Activated B cell treated with CpG ODN at 0.5 μM for 24 hours (primary cell): ENCODE measurements around the gene CARD11. TPM values are rescaled to one million over a fixed set of nuclear protein-coding genes. Genes with fewer than 3 reads are reported as not detected.

Experiments
- ATAC-seq: fragments of 200-7000 bp; cut with Tn5 transposase; one replicate; pipeline ENCODE4 v1.10.0; 2021; ENCODE audit warnings: low read depth, mild to moderate bottlenecking, moderate library complexity
- CTCF ChIA-PET: fragments of 350-600 bp; sonication (Branson Sonifier 250); formaldehyde crosslinking; loops from one replicate; lab custom pipeline; 2021; ENCODE audit warnings: antibody characterized with exemption; lab: Charles Lee
- POLR2A ChIA-PET: fragments of 350-600 bp; sonication (Branson Sonifier 250); formaldehyde crosslinking; loops from one replicate; lab custom pipeline; 2021; ENCODE audit warnings: antibody characterized with exemption; lab: Charles Lee
- DNase-seq: peaks from one replicate; pipeline ENCODE4 v3.0.0; 2022
- H3K27ac Mint-ChIP-seq: one replicate; pipeline ENCODE4 v1.8.0; 2020; ENCODE audit warnings: mixed read lengths
- H3K27me3 Mint-ChIP-seq: one replicate; pipeline ENCODE4 v1.8.0; 2021; ENCODE audit warnings: mixed read lengths
- H3K36me3 Mint-ChIP-seq: one replicate; pipeline ENCODE4 v1.8.0; 2021; ENCODE audit warnings: low read depth, mixed read lengths
- H3K4me1 Mint-ChIP-seq: one replicate; pipeline ENCODE4 v1.8.0; 2021; ENCODE audit warnings: mixed read lengths
- H3K4me3 Mint-ChIP-seq: one replicate; pipeline ENCODE4 v1.8.0; 2020; ENCODE audit warnings: mild to moderate bottlenecking, mixed read lengths
- H3K9me3 Mint-ChIP-seq: one replicate; pipeline ENCODE4 v1.8.0; 2020; ENCODE audit warnings: mixed read lengths
- CTCF ChIP-seq: fragments of 200-600 bp; IDR thresholded peaks from one replicate; pipeline ENCODE4 v1.8.0; 2022; ENCODE audit warnings: antibody characterized with exemption, mild to moderate bottlenecking
- intact Hi-C: fragments of 100-400 bp; cut with micrococcal nuclease; formaldehyde crosslinking; loops from one replicate; pipeline ENCODE4 v1.15.1; 2024
- total RNA-seq: library from RNA; stranded (reverse); gene quantifications from 2 replicates; pipeline ENCODE4 v1.2.3, GENCODE V29; 2022

CARD11 gene
- total RNA-seq, 1 donor from 2014 or later, result 114 TPM

- Mint-ChIP-seq H3K4me1 (peaks cover 4% of the 10 kb centered on the region), H3K36me3 (peaks cover 74% of the 10 kb centered on the region), H3K27me3 (no peaks in the 10 kb centered on the region), H3K4me3 (no peak overlapping the region), H3K9me3 (no peaks in the 10 kb centered on the region), H3K27ac (no peak overlapping the region)
- ChIA-PET CTCF (interaction anchor here (1.1 kb wide), 1 partner anchor 26 kb away, joined by 4 read pairs; no protein-coding TSS in a partner anchor), POLR2A (no interaction called here)
- DNase-seq (no peak), ATAC-seq (no peak)
- TF ChIP-seq CTCF, result no peak
- intact Hi-C loops, result no loop called here
Measured at GRCh38 chr7:2912684-2913439, 130.8 kb downstream of the CARD11 start.

GRCh38 chr7:2911466-2911865, 132.2 kb downstream of the CARD11 start:
- peaks cover 4% of the 10 kb centered on the region for H3K4me1 Mint-ChIP-seq

GRCh38 chr7:2909471-2910039, 134.1 kb downstream of the CARD11 start:
- CTCF ChIA-PET, result no interaction called here
- ATAC-seq (no peak), DNase-seq (no peak)
- intact Hi-C loops, result no loop called here
- H3K4me1 Mint-ChIP-seq, result peaks cover 4% of the 10 kb centered on the region
- peaks cover 76% of the 10 kb centered on the region for H3K36me3 Mint-ChIP-seq
- no peaks in the 10 kb centered on the region for H3K27me3 Mint-ChIP-seq
- no peak overlapping the region for H3K27ac Mint-ChIP-seq
- POLR2A ChIA-PET, result no interaction called here
- H3K9me3 Mint-ChIP-seq, result no peaks in the 10 kb centered on the region
- TF ChIP-seq CTCF, result no peak
- H3K4me3 Mint-ChIP-seq, result no peak overlapping the region

More at GRCh38 chr7:2911466-2911865, 132.2 kb downstream of the CARD11 start:
- H3K4me3 Mint-ChIP-seq, result no peak overlapping the region
- ATAC-seq (no peak), DNase-seq (no peak)
- H3K36me3 Mint-ChIP-seq, result peaks cover 75% of the 10 kb centered on the region
- H3K27ac Mint-ChIP-seq, result no peak overlapping the region
- intact Hi-C loops, result no loop called here
- H3K27me3 Mint-ChIP-seq, result no peaks in the 10 kb centered on the region
- ChIA-PET CTCF (interaction anchor here (0.6 to 1.3 kb wide), 3 partner anchors 25 to 983 kb away, joined by 3 to 5 read pairs (median 4); no protein-coding TSS in a partner anchor), POLR2A (no interaction called here)
- TF ChIP-seq CTCF, result no peak
- H3K9me3 Mint-ChIP-seq, result no peaks in the 10 kb centered on the region

GRCh38 chr7:2909043-2909442, 134.6 kb downstream of the CARD11 start:
- H3K27ac Mint-ChIP-seq, result peak overlapping the region; percentile 66
- CTCF ChIA-PET, result no interaction called here
- intact Hi-C loops, result no loop called here
- ATAC-seq, result no peak
- H3K4me1 Mint-ChIP-seq, result peaks cover 5% of the 10 kb centered on the region
- POLR2A ChIA-PET, result interaction anchor here (0.6 kb wide), 2 partner anchors 27 to 159 kb away, joined by 4 to 10 read pairs; no protein-coding TSS in a partner anchor
- TF ChIP-seq CTCF, result no peak
- peaks cover 79% of the 10 kb centered on the region for H3K36me3 Mint-ChIP-seq
- H3K27me3 Mint-ChIP-seq, result no peaks in the 10 kb centered on the region
- no peaks in the 10 kb centered on the region for H3K9me3 Mint-ChIP-seq
- no peak for DNase-seq
- H3K4me3 Mint-ChIP-seq, result no peak overlapping the region

- ChIA-PET POLR2A (no interaction called here), CTCF (no interaction called here)
- H3K27me3 Mint-ChIP-seq, result no peaks in the 10 kb centered on the region
- no peak for DNase-seq
- H3K27ac Mint-ChIP-seq, result peak overlapping the region; percentile 66
- H3K36me3 Mint-ChIP-seq, result peaks cover 76% of the 10 kb centered on the region
- H3K9me3 Mint-ChIP-seq, result no peaks in the 10 kb centered on the region
- H3K4me3 Mint-ChIP-seq, result no peak overlapping the region
- TF ChIP-seq CTCF, result no peak
- ATAC-seq, result peak; percentile 73
- H3K4me1 Mint-ChIP-seq, result peaks cover 8% of the 10 kb centered on the region
- intact Hi-C loops, result no loop called here
Measured at GRCh38 chr7:2908103-2908683, 135.5 kb downstream of the CARD11 start.
